Measurements from ENCODE around the gene KLRG1.

The KLRG1 gene

DNA sequence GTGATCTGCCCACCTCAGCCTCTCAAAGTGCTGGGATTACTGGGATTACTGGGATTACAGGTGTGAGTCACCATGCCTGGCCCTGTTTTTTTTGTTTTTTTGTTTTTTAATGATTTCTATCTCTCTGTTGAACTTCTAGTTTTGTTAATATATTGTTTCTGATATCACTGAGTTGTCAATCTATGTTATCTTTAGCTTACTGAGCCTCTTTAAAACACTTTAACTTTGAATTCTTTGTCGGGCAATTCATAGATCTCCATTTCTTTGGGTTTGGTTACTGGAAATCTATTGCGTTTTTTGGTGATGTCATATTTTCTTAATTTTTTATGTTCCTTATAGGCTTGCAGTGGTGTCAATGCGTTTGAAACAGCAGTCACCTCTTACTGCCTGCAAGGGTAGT is 9.2 kb upstream of the KLRG1 start:
- DNase-seq (ENCODE audit: low read depth) = no peak
- TF ChIP-seq, protein P1, sequence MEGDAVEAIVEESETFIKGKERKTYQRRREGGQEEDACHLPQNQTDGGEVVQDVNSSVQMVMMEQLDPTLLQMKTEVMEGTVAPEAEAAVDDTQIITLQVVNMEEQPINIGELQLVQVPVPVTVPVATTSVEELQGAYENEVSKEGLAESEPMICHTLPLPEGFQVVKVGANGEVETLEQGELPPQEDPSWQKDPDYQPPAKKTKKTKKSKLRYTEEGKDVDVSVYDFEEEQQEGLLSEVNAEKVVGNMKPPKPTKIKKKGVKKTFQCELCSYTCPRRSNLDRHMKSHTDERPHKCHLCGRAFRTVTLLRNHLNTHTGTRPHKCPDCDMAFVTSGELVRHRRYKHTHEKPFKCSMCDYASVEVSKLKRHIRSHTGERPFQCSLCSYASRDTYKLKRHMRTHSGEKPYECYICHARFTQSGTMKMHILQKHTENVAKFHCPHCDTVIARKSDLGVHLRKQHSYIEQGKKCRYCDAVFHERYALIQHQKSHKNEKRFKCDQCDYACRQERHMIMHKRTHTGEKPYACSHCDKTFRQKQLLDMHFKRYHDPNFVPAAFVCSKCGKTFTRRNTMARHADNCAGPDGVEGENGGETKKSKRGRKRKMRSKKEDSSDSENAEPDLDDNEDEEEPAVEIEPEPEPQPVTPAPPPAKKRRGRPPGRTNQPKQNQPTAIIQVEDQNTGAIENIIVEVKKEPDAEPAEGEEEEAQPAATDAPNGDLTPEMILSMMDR (IDR thresholded peaks at IDR 0.05; ENCODE audit: low read depth, low read length, missing control alignments) = no peak
- no peak overlapping the region for H3K4me3 ChIP-seq (ENCODE audit: low read depth, low read length)

- TF ChIP-seq, protein P1 (IDR thresholded peaks at IDR 0.05; ENCODE audit: low read depth, low read length, missing control alignments) = no peak
- no peak for DNase-seq (ENCODE audit: low read depth)
Observed at GRCh38 chr12:8985213-8985754, 4.1 kb upstream of the KLRG1 start.

DNA sequence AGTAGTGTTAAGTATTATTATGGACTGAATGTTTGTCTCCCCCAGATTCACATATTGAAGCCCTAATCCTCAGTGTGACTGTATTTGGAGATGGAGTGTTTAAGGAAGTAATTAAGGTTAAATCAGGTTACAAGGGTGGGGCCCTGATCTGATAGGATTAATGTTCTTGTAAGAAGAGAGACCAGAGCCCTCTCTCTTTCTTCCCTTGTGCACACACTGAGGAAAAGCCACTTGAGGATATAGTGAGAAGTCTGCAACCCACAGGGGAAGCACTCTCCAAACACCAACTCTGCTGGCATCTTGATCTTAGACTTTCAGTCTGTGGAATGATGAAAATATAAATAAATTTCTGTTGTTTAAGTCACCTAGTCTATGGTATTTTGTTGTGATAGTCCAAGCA is 2.2 kb upstream of the KLRG1 start:
- DNase-seq (ENCODE audit: low read depth) = no peak
- H3K4me3 ChIP-seq (ENCODE audit: low read depth, low read length) = no peak overlapping the region
- TF ChIP-seq, protein P1 (IDR thresholded peaks at IDR 0.05; ENCODE audit: low read depth, low read length, missing control alignments) = no peak

More at GRCh38 chr12:8985213-8985754, 4.1 kb upstream of the KLRG1 start:
- H3K4me3 ChIP-seq (ENCODE audit: low read depth, low read length) = no peak overlapping the region

- DNase-seq (ENCODE audit: low read depth) = no peak
- TF ChIP-seq, protein P1 (IDR thresholded peaks at IDR 0.05; ENCODE audit: low read depth, low read length, missing control alignments) = no peak
- H3K4me3 ChIP-seq (ENCODE audit: low read depth, low read length) = no peak overlapping the region
Observed at GRCh38 chr12:8987685-8988084, 1.7 kb upstream of the KLRG1 start.

- DNase-seq (ENCODE audit: low read depth) = no peak
- no peak overlapping the region for H3K4me3 ChIP-seq (ENCODE audit: low read depth, low read length)
- TF ChIP-seq, protein P1 (IDR thresholded peaks at IDR 0.05; ENCODE audit: low read depth, low read length, missing control alignments) = no peak
Observed at GRCh38 chr12:8991371-8992345, 2.3 kb downstream of the KLRG1 start.

DNA sequence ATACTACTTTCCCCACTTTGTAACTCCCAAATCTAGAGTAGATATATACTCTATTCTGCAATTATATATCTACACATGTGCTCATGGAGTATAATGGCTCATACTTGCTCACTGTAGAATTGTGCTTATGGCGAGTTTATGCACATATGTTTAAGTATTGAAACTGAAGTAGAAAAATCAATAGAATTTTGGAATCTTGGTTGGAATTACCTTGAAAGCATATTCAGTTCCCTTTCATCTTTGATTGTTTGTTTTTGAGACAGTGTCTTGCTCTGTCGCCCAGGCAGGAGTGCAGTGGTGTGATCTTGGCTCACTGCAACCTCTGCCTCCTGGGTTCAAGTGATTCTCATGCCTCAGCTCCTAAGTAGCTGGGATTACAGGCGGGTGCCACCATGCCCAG is 4.5 kb downstream of the KLRG1 start:
- no peak overlapping the region for H3K4me3 ChIP-seq (ENCODE audit: low read depth, low read length)
- TF ChIP-seq, protein P1 (IDR thresholded peaks at IDR 0.05; ENCODE audit: low read depth, low read length, missing control alignments) = no peak
- DNase-seq (ENCODE audit: low read depth) = no peak
